ENCODE data around the gene EPS8L2. TPM values are rescaled to one million over a fixed set of nuclear protein-coding genes. Genes with fewer than 3 reads are reported as not detected.

The EPS8L2 gene
- total and polyA plus RNA-seq, 2 of the 13 experiments (the other 11 are each of a cell fraction or from before 2014, with no cell fraction given) = 89.3 to 416 TPM

DNA sequence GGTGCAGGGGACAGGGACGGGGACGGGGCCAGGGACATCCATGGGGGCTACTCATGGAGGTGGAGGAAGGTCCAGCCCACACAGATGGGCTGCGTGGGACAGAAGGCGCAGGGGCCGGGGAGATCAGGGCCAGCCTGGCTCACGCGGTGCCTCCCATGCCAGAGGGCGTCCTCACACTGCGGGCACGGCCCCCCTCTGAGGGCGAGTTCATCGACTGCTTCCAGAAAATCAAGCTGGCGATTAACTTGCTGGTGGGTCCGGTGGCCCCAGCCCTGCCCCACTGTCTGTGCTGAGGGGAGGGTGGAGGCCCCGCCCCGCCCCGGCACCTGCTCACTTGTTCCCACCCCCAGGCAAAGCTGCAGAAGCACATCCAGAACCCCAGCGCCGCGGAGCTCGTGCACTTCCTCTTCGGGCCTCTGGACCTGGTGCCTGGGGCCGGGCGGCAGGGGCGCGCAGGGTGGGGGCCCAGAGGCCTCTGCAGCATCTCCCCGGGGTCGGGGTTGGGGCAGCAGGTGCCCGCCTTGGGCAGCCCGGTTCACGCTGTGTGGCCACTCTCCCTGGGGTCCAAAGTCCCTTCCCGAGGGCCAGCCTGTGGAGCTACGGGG is 15.8 kb downstream of the EPS8L2 start:
- no peak for DNase-seq (ENCODE audit: low spot score)
- intact Hi-C loops (cut with micrococcal nuclease; ENCODE audit: unreplicated experiment) (no loop called here), in situ Hi-C loops (cut with HindIII; ENCODE audit: extremely low pct_ligation_motif_present, low pct_unique_long_range_greater_than_20kb) (no loop called here)
- H3K4me3 ChIP-seq (replicated peaks in 1 of 3; ENCODE audit: insufficient read depth in 1 of 3, low read depth in 2 of 3, low read length in 3 of 3) = no peak overlapping the region
- TF ChIP-seq KDM6A (CRISPR knock-in tag; IDR thresholded peaks at IDR 0.05; ENCODE audit: low read depth) (no peak), GFI1 (CRISPR knock-in tag; IDR thresholded peaks at IDR 0.05; ENCODE audit: borderline replicate concordance) (no peak), ZSCAN25 (CRISPR knock-in tag; IDR thresholded peaks at IDR 0.05) (no peak), POLR2A (IDR thresholded peaks at IDR 0.05; ENCODE audit: insufficient read depth in 1 of 2, low read depth in 2 of 2, low read length in 2 of 2) (0 out of 4 replicates have a peak, but pooled peaks of 1 of the 2 experiments have one; percentile 14), FOXA1 (IDR thresholded peaks at IDR 0.05) (no peak), FOXA1 (CRISPR knock-in tag; IDR thresholded peaks at IDR 0.05) (no peak), ZNF564 (CRISPR knock-in tag; IDR thresholded peaks at IDR 0.05) (no peak), KMT2A (CRISPR knock-in tag; IDR thresholded peaks at IDR 0.05) (no peak), HNRNPL (IDR thresholded peaks at IDR 0.05; ENCODE audit: low read depth, low read length) (peak; percentile 92), NR2F2 (IDR thresholded peaks at IDR 0.05; ENCODE audit: borderline replicate concordance, low read depth) (no peak), HNF4A (CRISPR knock-in tag; IDR thresholded peaks at IDR 0.05) (peak; percentile 28; the same call in 1 of the 2 replicates), SNAPC2 (CRISPR knock-in tag; IDR thresholded peaks at IDR 0.05) (no peak), RXRA (CRISPR knock-in tag; IDR thresholded peaks at IDR 0.05) (0 out of 2 replicates have a peak, but pooled peaks have one; percentile 18)
- TF ChIP-seq, protein P1, sequence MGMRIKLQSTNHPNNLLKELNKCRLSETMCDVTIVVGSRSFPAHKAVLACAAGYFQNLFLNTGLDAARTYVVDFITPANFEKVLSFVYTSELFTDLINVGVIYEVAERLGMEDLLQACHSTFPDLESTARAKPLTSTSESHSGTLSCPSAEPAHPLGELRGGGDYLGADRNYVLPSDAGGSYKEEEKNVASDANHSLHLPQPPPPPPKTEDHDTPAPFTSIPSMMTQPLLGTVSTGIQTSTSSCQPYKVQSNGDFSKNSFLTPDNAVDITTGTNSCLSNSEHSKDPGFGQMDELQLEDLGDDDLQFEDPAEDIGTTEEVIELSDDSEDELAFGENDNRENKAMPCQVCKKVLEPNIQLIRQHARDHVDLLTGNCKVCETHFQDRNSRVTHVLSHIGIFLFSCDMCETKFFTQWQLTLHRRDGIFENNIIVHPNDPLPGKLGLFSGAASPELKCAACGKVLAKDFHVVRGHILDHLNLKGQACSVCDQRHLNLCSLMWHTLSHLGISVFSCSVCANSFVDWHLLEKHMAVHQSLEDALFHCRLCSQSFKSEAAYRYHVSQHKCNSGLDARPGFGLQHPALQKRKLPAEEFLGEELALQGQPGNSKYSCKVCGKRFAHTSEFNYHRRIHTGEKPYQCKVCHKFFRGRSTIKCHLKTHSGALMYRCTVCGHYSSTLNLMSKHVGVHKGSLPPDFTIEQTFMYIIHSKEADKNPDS (CRISPR knock-in tag; IDR thresholded peaks at IDR 0.05) = no peak
- TF ChIP-seq, protein P2, sequence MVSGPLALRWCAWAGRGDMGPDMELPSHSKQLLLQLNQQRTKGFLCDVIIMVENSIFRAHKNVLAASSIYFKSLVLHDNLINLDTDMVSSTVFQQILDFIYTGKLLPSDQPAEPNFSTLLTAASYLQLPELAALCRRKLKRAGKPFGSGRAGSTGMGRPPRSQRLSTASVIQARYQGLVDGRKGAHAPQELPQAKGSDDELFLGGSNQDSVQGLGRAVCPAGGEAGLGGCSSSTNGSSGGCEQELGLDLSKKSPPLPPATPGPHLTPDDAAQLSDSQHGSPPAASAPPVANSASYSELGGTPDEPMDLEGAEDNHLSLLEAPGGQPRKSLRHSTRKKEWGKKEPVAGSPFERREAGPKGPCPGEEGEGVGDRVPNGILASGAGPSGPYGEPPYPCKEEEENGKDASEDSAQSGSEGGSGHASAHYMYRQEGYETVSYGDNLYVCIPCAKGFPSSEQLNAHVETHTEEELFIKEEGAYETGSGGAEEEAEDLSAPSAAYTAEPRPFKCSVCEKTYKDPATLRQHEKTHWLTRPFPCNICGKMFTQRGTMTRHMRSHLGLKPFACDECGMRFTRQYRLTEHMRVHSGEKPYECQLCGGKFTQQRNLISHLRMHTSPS (CRISPR knock-in tag; IDR thresholded peaks at IDR 0.05; ENCODE audit: low read depth) = peak; percentile 56; the same call in 1 of the 2 replicates
- TF ChIP-seq, protein P3, sequence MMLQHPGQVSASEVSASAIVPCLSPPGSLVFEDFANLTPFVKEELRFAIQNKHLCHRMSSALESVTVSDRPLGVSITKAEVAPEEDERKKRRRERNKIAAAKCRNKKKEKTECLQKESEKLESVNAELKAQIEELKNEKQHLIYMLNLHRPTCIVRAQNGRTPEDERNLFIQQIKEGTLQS (CRISPR knock-in tag; IDR thresholded peaks at IDR 0.05) = no peak
- TF ChIP-seq, protein P4, sequence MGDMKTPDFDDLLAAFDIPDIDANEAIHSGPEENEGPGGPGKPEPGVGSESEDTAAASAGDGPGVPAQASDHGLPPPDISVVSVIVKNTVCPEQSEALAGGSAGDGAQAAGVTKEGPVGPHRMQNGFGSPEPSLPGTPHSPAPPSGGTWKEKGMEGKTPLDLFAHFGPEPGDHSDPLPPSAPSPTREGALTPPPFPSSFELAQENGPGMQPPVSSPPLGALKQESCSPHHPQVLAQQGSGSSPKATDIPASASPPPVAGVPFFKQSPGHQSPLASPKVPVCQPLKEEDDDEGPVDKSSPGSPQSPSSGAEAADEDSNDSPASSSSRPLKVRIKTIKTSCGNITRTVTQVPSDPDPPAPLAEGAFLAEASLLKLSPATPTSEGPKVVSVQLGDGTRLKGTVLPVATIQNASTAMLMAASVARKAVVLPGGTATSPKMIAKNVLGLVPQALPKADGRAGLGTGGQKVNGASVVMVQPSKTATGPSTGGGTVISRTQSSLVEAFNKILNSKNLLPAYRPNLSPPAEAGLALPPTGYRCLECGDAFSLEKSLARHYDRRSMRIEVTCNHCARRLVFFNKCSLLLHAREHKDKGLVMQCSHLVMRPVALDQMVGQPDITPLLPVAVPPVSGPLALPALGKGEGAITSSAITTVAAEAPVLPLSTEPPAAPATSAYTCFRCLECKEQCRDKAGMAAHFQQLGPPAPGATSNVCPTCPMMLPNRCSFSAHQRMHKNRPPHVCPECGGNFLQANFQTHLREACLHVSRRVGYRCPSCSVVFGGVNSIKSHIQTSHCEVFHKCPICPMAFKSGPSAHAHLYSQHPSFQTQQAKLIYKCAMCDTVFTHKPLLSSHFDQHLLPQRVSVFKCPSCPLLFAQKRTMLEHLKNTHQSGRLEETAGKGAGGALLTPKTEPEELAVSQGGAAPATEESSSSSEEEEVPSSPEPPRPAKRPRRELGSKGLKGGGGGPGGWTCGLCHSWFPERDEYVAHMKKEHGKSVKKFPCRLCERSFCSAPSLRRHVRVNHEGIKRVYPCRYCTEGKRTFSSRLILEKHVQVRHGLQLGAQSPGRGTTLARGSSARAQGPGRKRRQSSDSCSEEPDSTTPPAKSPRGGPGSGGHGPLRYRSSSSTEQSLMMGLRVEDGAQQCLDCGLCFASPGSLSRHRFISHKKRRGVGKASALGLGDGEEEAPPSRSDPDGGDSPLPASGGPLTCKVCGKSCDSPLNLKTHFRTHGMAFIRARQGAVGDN (CRISPR knock-in tag; IDR thresholded peaks at IDR 0.05) = peak; percentile 35; the same call in 1 of the 2 replicates
- peaks cover 12% of the 10 kb centered on the region; the same call in 1 of the 2 replicates for H4K20me1 ChIP-seq (ENCODE audit: insufficient read depth, low read length)
- H3K9me3 ChIP-seq (ENCODE audit: low read length) = no peaks in the 10 kb centered on the region
- H3K4me2 ChIP-seq (ENCODE audit: low read depth, low read length) = no peak overlapping the region
- no peak for FAIRE-seq
- peak; percentile 17 for ATAC-seq
- H3K36me3 ChIP-seq (replicated peaks in 1 of 2; ENCODE audit: control insufficient read depth in 1 of 2, insufficient read depth in 2 of 2, low read length in 2 of 2) = peaks cover 26 to 54% of the 10 kb centered on the region in 2 experiments
- H2AFZ ChIP-seq (ENCODE audit: low read length) = no peak overlapping the region
- ChIA-PET CTCF (ENCODE audit: low intra/inter-chr PET ratio, low total read pairs) (interaction anchor here (1.9 kb wide), 1 partner anchor 59 kb away, joined by 7 read pairs; no protein-coding TSS in a partner anchor), POLR2A (interaction anchor here (1.3 to 12.6 kb wide), 4 partner anchors 9 to 26 kb away, joined by 4 to 203 read pairs (median 17); partner anchors contain the start of genes DEAF1, EPS8L2 and TMEM80)
- peaks cover 6% of the 10 kb centered on the region for H3K79me2 ChIP-seq (ENCODE audit: insufficient read depth, low read length)
- H3K27me3 ChIP-seq (ENCODE audit: control insufficient read depth in 1 of 2, insufficient read depth in 2 of 2, low read length in 2 of 2) = no peaks in the 10 kb centered on the region
- no peak overlapping the region for H3K9ac ChIP-seq (ENCODE audit: insufficient read depth, low read depth, low read length)
- 93% methylated on average over 11 of the region's 33 CpGs for WGBS (ENCODE audit: low lambda C conversion rate)
- BruUV-seq (replicated peaks) = no TSS peak
- H3K4me1 ChIP-seq (ENCODE audit: insufficient read depth, low read length) = 0 out of 2 replicates have a peak, but pooled peaks cover 10% of the 10 kb centered on the region
- H3K27ac ChIP-seq (ENCODE audit: extremely low read length, insufficient read depth, low read length) = no peak overlapping the region

Measured in HepG2 (cell line).